Activated CD4-positive, alpha-beta T cell treated with anti-CD3 and anti-CD28 coated beads for 36 hours (primary cell): ENCODE measurements around the gene COA4. TPM values are rescaled to one million over a fixed set of nuclear protein-coding genes. Genes with fewer than 3 reads are reported as not detected.

ENCODE experiments used
- ATAC-seq: fragments of 200-7000 bp; cut with Tn5 transposase; one replicate; pipeline ENCODE4 v1.10.0; 2021; ENCODE audit warnings: mild to moderate bottlenecking, moderate library complexity
- CTCF ChIA-PET: fragments of 350-600 bp; sonication (Branson Sonifier 250); formaldehyde crosslinking; loops from one replicate; lab custom pipeline; 2021; ENCODE audit warnings: antibody characterized with exemption; lab: Charles Lee
- POLR2A ChIA-PET: fragments of 350-600 bp; sonication (Branson Sonifier 250); formaldehyde crosslinking; loops from one replicate; lab custom pipeline; 2021; ENCODE audit warnings: antibody characterized with exemption, inconsistent platforms; lab: Charles Lee
- DNase-seq: peaks from one replicate; pipeline ENCODE4 v3.0.0-alpha.2; 2020
- H3K27ac Mint-ChIP-seq: one replicate; pipeline ENCODE4 v1.8.0; 2021; ENCODE audit warnings: mixed read lengths
- H3K27me3 Mint-ChIP-seq: one replicate; pipeline ENCODE4 v1.8.0; 2021; ENCODE audit warnings: mixed read lengths
- H3K36me3 Mint-ChIP-seq: one replicate; pipeline ENCODE4 v1.8.0; 2021; ENCODE audit warnings: low read depth, mixed read lengths
- H3K4me1 Mint-ChIP-seq: one replicate; pipeline ENCODE4 v1.8.0; 2021; ENCODE audit warnings: mixed read lengths
- H3K4me3 Mint-ChIP-seq: one replicate; pipeline ENCODE4 v1.8.0; 2021; ENCODE audit warnings: mild to moderate bottlenecking, moderate library complexity, mixed read lengths
- H3K9me3 Mint-ChIP-seq: one replicate; pipeline ENCODE4 v1.8.0; 2021; ENCODE audit warnings: low read depth, mixed read lengths
- intact Hi-C, 2 experiments: fragments of 100-400 bp; cut with DNase I in 1 of 2; cut with micrococcal nuclease in 1 of 2; formaldehyde crosslinking; loops; one replicate each; pipeline versions ENCODE4 v1.14.2 to v1.15.1; 2022 to 2024; cut with DNase I, micrococcal nuclease
- total RNA-seq, 2 experiments: library from RNA; stranded (reverse); gene quantifications; one replicate each; pipeline ENCODE4 v1.2.3, GENCODE V29; 2021

The COA4 gene
- total RNA-seq, 2 experiments from 2014 or later, result 103 to 112 TPM

- peaks cover 20% of the 10 kb centered on the region for H3K36me3 Mint-ChIP-seq
- DNase-seq (no peak), ATAC-seq (no peak)
- no peak overlapping the region for H3K4me3 Mint-ChIP-seq
- no peak overlapping the region for H3K27ac Mint-ChIP-seq
- ChIA-PET CTCF (interaction anchor here (0.6 kb wide), 1 partner anchor 24 kb away, joined by 3 read pairs; no protein-coding TSS in a partner anchor), POLR2A (no interaction called here)
- H3K27me3 Mint-ChIP-seq, result no peaks in the 10 kb centered on the region
- no peaks in the 10 kb centered on the region for H3K9me3 Mint-ChIP-seq
- no peaks in the 10 kb centered on the region for H3K4me1 Mint-ChIP-seq
- intact Hi-C loops, result no loop called here
Measured at GRCh38 chr11:73830261-73830660, 46.4 kb downstream of the COA4 start.

Other genes starting within 250 kb of the COA4 start
- 10 to 100 TPM; 10.6 to 16.2 TPM for gene PLEKHB1, start 230.3 kb downstream of the COA4 start, total RNA-seq
- gene RAB6A, start 115.8 kb downstream of the COA4 start, total RNA-seq, result 10 to 100 TPM; 57.9 to 58.9 TPM
- 10 to 100 TPM; 48.5 to 52.0 TPM for gene MRPL48, start 89.0 kb downstream of the COA4 start, total RNA-seq
- 10 to 100 TPM; 34.2 to 34.8 TPM for gene PAAF1, start 153 bp upstream of the COA4 start, total RNA-seq
- gene DNAJB13, start 74.2 kb upstream of the COA4 start, total RNA-seq, result under 1 TPM; 0.37 to 0.57 TPM
- gene UCP2, start 106.0 kb upstream of the COA4 start, total RNA-seq, result 100 to 1,000 TPM; 259 to 261 TPM
- gene UCP3, start 132.2 kb upstream of the COA4 start, total RNA-seq, result under 1 TPM; 0.69 to 0.73 TPM